Stimulated activated CD8-positive, alpha-beta memory T cell treated with anti-CD3 and anti-CD28 coated beads, Interleukin-7, amount 100 ng/mL, for 48 hours (primary cell): ENCODE results near the gene SLC18A2.

Experiments
- DNase-seq, 2 donors: peaks; one replicate each; pipeline ENCODE4 v3.0.0-alpha.2; 2020; ENCODE audit warnings: low read depth in 1 of 2; ENCODE audit errors: extremely low read depth in 1 of 2

Gene SLC18A2

GRCh38 chr10:117306674-117307073 lies 65.8 kb downstream of the SLC18A2 start:
- DNase-seq: no peak

- no peak for DNase-seq
Measured at GRCh38 chr10:117311261-117311660, 70.3 kb downstream of the SLC18A2 start.

GRCh38 chr10:117312430-117312829 lies 71.5 kb downstream of the SLC18A2 start:
- no peak for DNase-seq

- no peak for DNase-seq
Measured at GRCh38 chr10:117313641-117314040, 72.7 kb downstream of the SLC18A2 start.

GRCh38 chr10:117316701-117317100 lies 75.8 kb downstream of the SLC18A2 start:
- DNase-seq: no peak

GRCh38 chr10:117318909-117319308 lies 78.0 kb downstream of the SLC18A2 start:
- DNase-seq: no peak

GRCh38 chr10:117320050-117320665 lies 79.2 kb downstream of the SLC18A2 start:
- DNase-seq: no peak

- DNase-seq: no peak
Measured at GRCh38 chr10:117322260-117322659, 81.3 kb downstream of the SLC18A2 start.

- no peak for DNase-seq
Measured at GRCh38 chr10:117324367-117324766, 83.5 kb downstream of the SLC18A2 start.

GRCh38 chr10:117327262-117327661 lies 86.3 kb downstream of the SLC18A2 start:
- DNase-seq: no peak
